Neuronal stem cell (in vitro differentiated cells): ENCODE results near the gene CLEC17A.
A peak's percentile ranks its signal among the peaks of the same experiment; 100 is the strongest.

Source experiments
- DNase-seq: peaks from one replicate; pipeline ENCODE4 v3.0.0-alpha.2; 2013; ENCODE audit warnings: low spot score
- H2AFZ ChIP-seq: one replicate; pipeline ENCODE4 v1.6.1; 2013; ENCODE audit warnings: mild to moderate bottlenecking, low read length, inconsistent platforms
- H2AK5ac ChIP-seq: 2 replicates; pipeline ENCODE4 v1.6.1; 2013; ENCODE audit warnings: low read depth, mild to moderate bottlenecking, inconsistent platforms, low read length, moderate library complexity, mixed read lengths
- H2BK120ac ChIP-seq: 2 replicates; pipeline ENCODE4 v1.6.1; 2013; ENCODE audit warnings: low read depth, mild to moderate bottlenecking, inconsistent platforms, low read length, moderate library complexity, mixed read lengths
- H2BK12ac ChIP-seq: one replicate; pipeline ENCODE4 v1.6.1; 2013; ENCODE audit warnings: low read length, inconsistent platforms
- H2BK15ac ChIP-seq: 2 replicates; pipeline ENCODE4 v1.6.1; 2013; ENCODE audit warnings: mild to moderate bottlenecking, low read length, inconsistent platforms, mixed read lengths
- H2BK5ac ChIP-seq: one replicate; pipeline ENCODE4 v1.6.1; 2013; ENCODE audit warnings: inconsistent platforms, mild to moderate bottlenecking, low read length, moderate library complexity
- H3K14ac ChIP-seq: one replicate; pipeline ENCODE4 v1.6.1; 2013; ENCODE audit warnings: low read length, inconsistent platforms
- H3K18ac ChIP-seq: 2 replicates; pipeline ENCODE4 v1.6.1; 2013; ENCODE audit warnings: low read length, inconsistent platforms
- H3K23ac ChIP-seq: 2 replicates; pipeline ENCODE4 v1.6.1; 2013; ENCODE audit warnings: low read depth, mild to moderate bottlenecking, mixed read lengths, low read length, inconsistent platforms; ENCODE audit not compliant: poor library complexity
- H3K27ac ChIP-seq: replicated peaks from 3 replicates; pipeline ENCODE4 v1.5.1; 2013; ENCODE audit warnings: low read length, inconsistent platforms
- H3K27me3 ChIP-seq, 3 experiments: 2 replicates each; pipeline ENCODE4 v1.6.1; 2013; ENCODE audit warnings: low read length in 3 of 3, mild to moderate bottlenecking in 2 of 3, inconsistent platforms in 1 of 3, low read depth in 1 of 3, mixed read lengths in 1 of 3, moderate library complexity in 1 of 3; ENCODE audit not compliant: control insufficient read depth in 3 of 3, insufficient read depth in 3 of 3
- H3K36me3 ChIP-seq, 2 donors: replicated peaks in 1 of 2; 2 replicates each; pipeline ENCODE4 v1.6.1; 2013; ENCODE audit warnings: low read length in 2 of 2; ENCODE audit not compliant: control insufficient read depth in 2 of 2, insufficient read depth in 2 of 2
- H3K4ac ChIP-seq: 2 replicates; pipeline ENCODE4 v1.6.1; 2013; ENCODE audit warnings: inconsistent platforms, mild to moderate bottlenecking, low read length, moderate library complexity
- H3K4me1 ChIP-seq, 2 donors: 1 replicate in 1 of 2; 2 replicates in 1 of 2; pipeline ENCODE4 v1.6.1; 2013; ENCODE audit warnings: low read length in 2 of 2, low read depth in 1 of 2; ENCODE audit not compliant: control insufficient read depth in 2 of 2, insufficient read depth in 1 of 2
- H3K4me2 ChIP-seq: one replicate; pipeline ENCODE4 v1.6.1; 2013; ENCODE audit warnings: mild to moderate bottlenecking, low read length, inconsistent platforms; ENCODE audit not compliant: insufficient read depth, poor library complexity, severe bottlenecking
- H3K4me3 ChIP-seq, 2 donors: 2 replicates each; pipeline ENCODE4 v1.5.1; 2013; ENCODE audit warnings: low read length in 2 of 2, mild to moderate bottlenecking in 2 of 2, inconsistent platforms in 1 of 2, moderate library complexity in 1 of 2
- H3K79me1 ChIP-seq: one replicate; pipeline ENCODE4 v1.6.1; 2013; ENCODE audit warnings: low read depth, mild to moderate bottlenecking, inconsistent platforms, low read length, moderate library complexity
- H3K9ac ChIP-seq: one replicate; pipeline ENCODE4 v1.6.1; 2013; ENCODE audit warnings: mild to moderate bottlenecking, low read depth, low read length, inconsistent platforms; ENCODE audit not compliant: poor library complexity
- H3K9me3 ChIP-seq, 2 donors: replicated peaks in 1 of 2; 2 replicates each; pipeline versions ENCODE3 to v1.6.1; 2013; ENCODE audit warnings: low read length in 2 of 2, mild to moderate bottlenecking in 2 of 2, inconsistent platforms in 1 of 2, low read depth in 1 of 2, mixed read lengths in 1 of 2, moderate library complexity in 1 of 2; ENCODE audit not compliant: control insufficient read depth in 2 of 2, insufficient read depth in 1 of 2
- H4K8ac ChIP-seq: one replicate; pipeline ENCODE4 v1.6.1; 2013; ENCODE audit warnings: low read depth, mild to moderate bottlenecking, inconsistent platforms, low read length, moderate library complexity
- H4K91ac ChIP-seq: one replicate; pipeline ENCODE4 v1.6.1; 2013; ENCODE audit warnings: low read length, low read depth, mild to moderate bottlenecking, inconsistent platforms; ENCODE audit not compliant: poor library complexity
- WGBS, 2 donors: extraction: QIAGEN DNeasy Blood & Tissue Kit; methylation state at CpG; one replicate each; pipeline ENCODE4 v1.1.7; 2013; ENCODE audit warnings: missing lambda C conversion rate in 2 of 2, mixed read lengths in 1 of 2; ENCODE audit not compliant: insufficient read length in 2 of 2, insufficient replicate concordance in 1 of 2; ENCODE audit errors: extremely low coverage in 2 of 2; 5-methylcytosine and 5-hydroxymethylcytosine counted together

CLEC17A gene

DNA sequence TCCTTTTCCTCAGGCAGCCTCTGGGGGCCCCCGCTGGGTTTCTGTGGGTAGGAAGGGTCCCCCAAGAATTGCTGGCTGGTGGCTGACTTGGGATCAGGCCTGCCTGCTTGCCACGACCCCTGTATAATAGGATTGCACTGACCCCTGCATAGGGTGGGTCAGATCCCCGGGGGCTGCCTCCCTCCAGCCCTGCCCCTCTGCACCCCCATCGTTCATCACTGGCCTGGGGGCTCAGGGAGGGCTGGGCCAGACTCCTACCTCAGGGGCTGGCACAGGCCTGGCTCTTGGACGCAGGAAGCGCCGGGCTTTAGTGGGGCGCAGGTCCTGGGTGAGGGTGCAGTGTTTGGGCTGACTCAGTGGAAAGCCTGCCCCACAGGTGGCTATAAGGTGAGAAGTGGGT lies 21.6 kb upstream of the CLEC17A start:
- peaks cover 32% of the 10 kb centered on the region for H3K79me1 ChIP-seq
- H2AK5ac ChIP-seq = peak overlapping the region; percentile 40
- no peak overlapping the region for H2BK12ac ChIP-seq
- H3K27ac ChIP-seq = no peak overlapping the region
- H2BK120ac ChIP-seq = no peak overlapping the region
- H2BK5ac ChIP-seq = no peak overlapping the region
- H3K36me3 ChIP-seq = peaks cover 7 to 27% of the 10 kb centered on the region in 2 donors
- no peak overlapping the region for H4K91ac ChIP-seq
- no peak for DNase-seq
- H4K8ac ChIP-seq = no peak overlapping the region
- no CpG with 5 or more reads among the region's 8 CpGs for WGBS, 2 donors
- no peaks in the 10 kb centered on the region for H3K9me3 ChIP-seq
- H3K23ac ChIP-seq = no peak overlapping the region
- no peak overlapping the region for H2AFZ ChIP-seq
- no peak overlapping the region for H3K14ac ChIP-seq
- no peak overlapping the region for H3K4ac ChIP-seq
- no peak overlapping the region for H3K4me2 ChIP-seq
- H3K4me1 ChIP-seq = peaks cover 9 to 11% of the 10 kb centered on the region in 2 donors
- H3K18ac ChIP-seq = peak overlapping the region; percentile 31
- no peak overlapping the region for H2BK15ac ChIP-seq
- H3K27me3 ChIP-seq = no peaks in the 10 kb centered on the region
- H3K4me3 ChIP-seq = peak overlapping the region in 1 of 2 donors; percentile 41
- peak overlapping the region; percentile 3 for H3K9ac ChIP-seq

GRCh38 chr19:14561847-14562351 lies 21.0 kb upstream of the CLEC17A start:
- Histone ChIP-seq H3K4me2 (no peak overlapping the region), H4K91ac (no peak overlapping the region), H3K14ac (peak overlapping the region; percentile 47), H3K9me3 (no peaks in the 10 kb centered on the region), H3K27me3 (no peaks in the 10 kb centered on the region), H2AFZ (no peak overlapping the region), H3K79me1 (peaks cover 31% of the 10 kb centered on the region), H3K4ac (no peak overlapping the region), H2BK120ac (no peak overlapping the region), H2AK5ac (no peak overlapping the region), H2BK12ac (no peak overlapping the region), H3K4me3 (no peak overlapping the region), H3K18ac (peak overlapping the region; percentile 35), H4K8ac (no peak overlapping the region), H2BK15ac (no peak overlapping the region), H3K23ac (no peak overlapping the region), H3K27ac (no peak overlapping the region), H3K9ac (no peak overlapping the region), H2BK5ac (peak overlapping the region; percentile 39), H3K36me3 (peaks cover 7 to 30% of the 10 kb centered on the region in 2 donors), H3K4me1 (peaks cover 5 to 11% of the 10 kb centered on the region in 2 donors)
- no peak for DNase-seq
- WGBS, 2 donors = no CpG with 5 or more reads among the region's 22 CpGs

- Histone ChIP-seq H3K4me1 (peaks cover 5 to 11% of the 10 kb centered on the region in 2 donors), H4K8ac (no peak overlapping the region), H3K4me2 (no peak overlapping the region), H3K9me3 (no peaks in the 10 kb centered on the region), H2AFZ (no peak overlapping the region), H2BK12ac (no peak overlapping the region), H3K23ac (peak overlapping the region; percentile 65), H2BK15ac (no peak overlapping the region), H3K14ac (no peak overlapping the region), H3K18ac (no peak overlapping the region), H2BK5ac (peak overlapping the region; percentile 39), H2BK120ac (no peak overlapping the region), H3K27ac (no peak overlapping the region), H3K4ac (no peak overlapping the region), H3K4me3 (no peak overlapping the region), H3K9ac (no peak overlapping the region), H3K79me1 (peaks cover 31% of the 10 kb centered on the region), H2AK5ac (no peak overlapping the region), H4K91ac (no peak overlapping the region), H3K36me3 (peaks cover 12 to 40% of the 10 kb centered on the region in 2 donors), H3K27me3 (no peaks in the 10 kb centered on the region)
- DNase-seq = no peak
- no CpG with 5 or more reads among the region's 23 CpGs for WGBS, 2 donors
Measured at GRCh38 chr19:14562660-14563589, 20.0 kb upstream of the CLEC17A start.

- Histone ChIP-seq H2AFZ (no peak overlapping the region), H2BK12ac (no peak overlapping the region), H3K9me3 (no peaks in the 10 kb centered on the region), H2BK120ac (no peak overlapping the region), H3K14ac (no peak overlapping the region), H4K91ac (no peak overlapping the region), H4K8ac (no peak overlapping the region), H3K9ac (no peak overlapping the region), H3K23ac (no peak overlapping the region), H2BK15ac (no peak overlapping the region), H3K4me2 (no peak overlapping the region), H3K27ac (no peak overlapping the region), H3K27me3 (no peaks in the 10 kb centered on the region), H3K4ac (no peak overlapping the region), H3K36me3 (peaks cover 14 to 45% of the 10 kb centered on the region in 2 donors), H3K4me3 (no peak overlapping the region), H2AK5ac (no peak overlapping the region), H3K18ac (no peak overlapping the region), H2BK5ac (no peak overlapping the region), H3K4me1 (peaks cover 3 to 11% of the 10 kb centered on the region in 2 donors), H3K79me1 (peaks cover 24% of the 10 kb centered on the region)
- DNase-seq = no peak
- no CpG with 5 or more reads among the region's 16 CpGs for WGBS, 2 donors
Measured at GRCh38 chr19:14563590-14563926, 19.3 kb upstream of the CLEC17A start.
